Neuronal stem cell (in vitro differentiated cells): Measurements from ENCODE around the gene IGSF3.
"Not testable (repeated sequence)": the region's sequence is repeated elsewhere in the genome, so short reads cannot be mapped to it uniquely, and the experiment has no call there.

Source experiments
- DNase-seq: peaks from one replicate; pipeline ENCODE4 v3.0.0-alpha.2; 2013; ENCODE audit warnings: low spot score
- H2AFZ ChIP-seq: one replicate; pipeline ENCODE4 v1.6.1; 2013; ENCODE audit warnings: mild to moderate bottlenecking, low read length, inconsistent platforms
- H2AK5ac ChIP-seq: 2 replicates; pipeline ENCODE4 v1.6.1; 2013; ENCODE audit warnings: low read depth, mild to moderate bottlenecking, inconsistent platforms, low read length, moderate library complexity, mixed read lengths
- H2BK120ac ChIP-seq: 2 replicates; pipeline ENCODE4 v1.6.1; 2013; ENCODE audit warnings: low read depth, mild to moderate bottlenecking, inconsistent platforms, low read length, moderate library complexity, mixed read lengths
- H2BK12ac ChIP-seq: one replicate; pipeline ENCODE4 v1.6.1; 2013; ENCODE audit warnings: low read length, inconsistent platforms
- H2BK15ac ChIP-seq: 2 replicates; pipeline ENCODE4 v1.6.1; 2013; ENCODE audit warnings: mild to moderate bottlenecking, low read length, inconsistent platforms, mixed read lengths
- H2BK5ac ChIP-seq: one replicate; pipeline ENCODE4 v1.6.1; 2013; ENCODE audit warnings: inconsistent platforms, mild to moderate bottlenecking, low read length, moderate library complexity
- H3K14ac ChIP-seq: one replicate; pipeline ENCODE4 v1.6.1; 2013; ENCODE audit warnings: low read length, inconsistent platforms
- H3K18ac ChIP-seq: 2 replicates; pipeline ENCODE4 v1.6.1; 2013; ENCODE audit warnings: low read length, inconsistent platforms
- H3K23ac ChIP-seq: 2 replicates; pipeline ENCODE4 v1.6.1; 2013; ENCODE audit warnings: low read depth, mild to moderate bottlenecking, mixed read lengths, low read length, inconsistent platforms; ENCODE audit not compliant: poor library complexity
- H3K27ac ChIP-seq: replicated peaks from 3 replicates; pipeline ENCODE4 v1.5.1; 2013; ENCODE audit warnings: low read length, inconsistent platforms
- H3K27me3 ChIP-seq, 3 experiments: 2 replicates each; pipeline ENCODE4 v1.6.1; 2013; ENCODE audit warnings: low read length in 3 of 3, mild to moderate bottlenecking in 2 of 3, inconsistent platforms in 1 of 3, low read depth in 1 of 3, mixed read lengths in 1 of 3, moderate library complexity in 1 of 3; ENCODE audit not compliant: control insufficient read depth in 3 of 3, insufficient read depth in 3 of 3
- H3K36me3 ChIP-seq, 2 donors: replicated peaks in 1 of 2; 2 replicates each; pipeline ENCODE4 v1.6.1; 2013; ENCODE audit warnings: low read length in 2 of 2; ENCODE audit not compliant: control insufficient read depth in 2 of 2, insufficient read depth in 2 of 2
- H3K4ac ChIP-seq: 2 replicates; pipeline ENCODE4 v1.6.1; 2013; ENCODE audit warnings: inconsistent platforms, mild to moderate bottlenecking, low read length, moderate library complexity
- H3K4me1 ChIP-seq, 2 donors: 1 replicate in 1 of 2; 2 replicates in 1 of 2; pipeline ENCODE4 v1.6.1; 2013; ENCODE audit warnings: low read length in 2 of 2, low read depth in 1 of 2; ENCODE audit not compliant: control insufficient read depth in 2 of 2, insufficient read depth in 1 of 2
- H3K4me2 ChIP-seq: one replicate; pipeline ENCODE4 v1.6.1; 2013; ENCODE audit warnings: mild to moderate bottlenecking, low read length, inconsistent platforms; ENCODE audit not compliant: insufficient read depth, poor library complexity, severe bottlenecking
- H3K4me3 ChIP-seq, 2 donors: 2 replicates each; pipeline ENCODE4 v1.5.1; 2013; ENCODE audit warnings: low read length in 2 of 2, mild to moderate bottlenecking in 2 of 2, inconsistent platforms in 1 of 2, moderate library complexity in 1 of 2
- H3K79me1 ChIP-seq: one replicate; pipeline ENCODE4 v1.6.1; 2013; ENCODE audit warnings: low read depth, mild to moderate bottlenecking, inconsistent platforms, low read length, moderate library complexity
- H3K9ac ChIP-seq: one replicate; pipeline ENCODE4 v1.6.1; 2013; ENCODE audit warnings: mild to moderate bottlenecking, low read depth, low read length, inconsistent platforms; ENCODE audit not compliant: poor library complexity
- H3K9me3 ChIP-seq, 2 donors: replicated peaks in 1 of 2; 2 replicates each; pipeline versions ENCODE3 to v1.6.1; 2013; ENCODE audit warnings: low read length in 2 of 2, mild to moderate bottlenecking in 2 of 2, inconsistent platforms in 1 of 2, low read depth in 1 of 2, mixed read lengths in 1 of 2, moderate library complexity in 1 of 2; ENCODE audit not compliant: control insufficient read depth in 2 of 2, insufficient read depth in 1 of 2
- H4K8ac ChIP-seq: one replicate; pipeline ENCODE4 v1.6.1; 2013; ENCODE audit warnings: low read depth, mild to moderate bottlenecking, inconsistent platforms, low read length, moderate library complexity
- H4K91ac ChIP-seq: one replicate; pipeline ENCODE4 v1.6.1; 2013; ENCODE audit warnings: low read length, low read depth, mild to moderate bottlenecking, inconsistent platforms; ENCODE audit not compliant: poor library complexity
- WGBS, 2 donors: extraction: QIAGEN DNeasy Blood & Tissue Kit; methylation state at CpG; one replicate each; pipeline ENCODE4 v1.1.7; 2013; ENCODE audit warnings: missing lambda C conversion rate in 2 of 2, mixed read lengths in 1 of 2; ENCODE audit not compliant: insufficient read length in 2 of 2, insufficient replicate concordance in 1 of 2; ENCODE audit errors: extremely low coverage in 2 of 2; 5-methylcytosine and 5-hydroxymethylcytosine counted together

IGSF3 gene

DNA sequence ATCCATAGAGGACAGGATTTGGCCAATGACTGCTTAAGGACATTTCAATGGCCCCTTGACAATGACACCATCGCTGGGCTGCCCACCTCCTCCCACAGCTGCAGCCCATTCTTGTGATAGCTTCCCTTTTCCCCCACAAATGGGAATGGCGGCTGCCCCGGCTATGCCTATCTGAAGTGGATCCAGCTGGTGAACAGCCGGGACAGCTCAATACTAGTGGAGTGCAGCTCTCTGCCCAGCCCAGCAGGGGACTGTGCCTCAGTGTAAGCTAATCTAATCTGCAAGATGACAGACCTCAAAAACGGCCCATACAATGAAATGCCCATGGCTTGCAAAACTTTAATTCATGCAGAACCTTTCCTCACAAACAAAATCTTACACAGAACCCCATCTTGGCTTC, 49.7 kb downstream of the IGSF3 start:
- no CpG with 5 or more reads among the region's 5 CpGs for WGBS, 2 donors
- not testable (repeated sequence) for H4K8ac ChIP-seq, H3K23ac ChIP-seq, H2AK5ac ChIP-seq, H3K4me2 ChIP-seq, H2AFZ ChIP-seq, H3K18ac ChIP-seq, H3K4ac ChIP-seq, H3K27ac ChIP-seq, H3K79me1 ChIP-seq, H3K14ac ChIP-seq, H3K4me3 ChIP-seq, H3K9me3 ChIP-seq, H3K4me1 ChIP-seq, H4K91ac ChIP-seq, H2BK120ac ChIP-seq, H2BK15ac ChIP-seq, DNase-seq, H3K9ac ChIP-seq, H2BK12ac ChIP-seq, H3K36me3 ChIP-seq, H2BK5ac ChIP-seq, H3K27me3 ChIP-seq

DNA sequence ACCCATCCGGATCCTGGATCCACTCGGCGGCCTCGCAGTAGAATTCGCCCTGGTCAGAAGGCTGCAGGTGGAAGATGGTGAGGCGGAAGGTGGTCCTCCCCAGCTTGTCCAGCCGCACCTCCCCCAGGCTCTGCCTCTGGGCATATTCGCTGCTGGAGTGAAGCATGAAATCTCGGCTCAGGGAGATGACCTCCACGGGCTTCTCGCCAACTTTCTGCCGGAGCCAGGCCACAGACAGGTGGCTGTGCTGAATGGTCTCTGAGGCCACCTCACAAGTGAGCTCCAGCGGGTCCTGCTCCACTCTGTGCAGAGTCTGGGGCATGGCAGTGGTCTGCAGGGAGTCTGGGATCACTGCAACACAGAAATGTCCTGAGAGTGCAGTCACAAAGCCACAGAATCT, 53.7 kb downstream of the IGSF3 start:
- not testable (repeated sequence) for H2BK120ac ChIP-seq, H3K27ac ChIP-seq, H3K9ac ChIP-seq, H3K4me3 ChIP-seq, H3K4me2 ChIP-seq, H2AK5ac ChIP-seq, H3K18ac ChIP-seq, H3K9me3 ChIP-seq, H3K79me1 ChIP-seq, H2BK5ac ChIP-seq, H3K36me3 ChIP-seq, H2BK12ac ChIP-seq, H2AFZ ChIP-seq, DNase-seq, H4K91ac ChIP-seq, H3K14ac ChIP-seq, H4K8ac ChIP-seq, H3K23ac ChIP-seq, H3K4me1 ChIP-seq, H3K27me3 ChIP-seq, H2BK15ac ChIP-seq, H3K4ac ChIP-seq
- no CpG with 5 or more reads among the region's 13 CpGs for WGBS, 2 donors

DNA sequence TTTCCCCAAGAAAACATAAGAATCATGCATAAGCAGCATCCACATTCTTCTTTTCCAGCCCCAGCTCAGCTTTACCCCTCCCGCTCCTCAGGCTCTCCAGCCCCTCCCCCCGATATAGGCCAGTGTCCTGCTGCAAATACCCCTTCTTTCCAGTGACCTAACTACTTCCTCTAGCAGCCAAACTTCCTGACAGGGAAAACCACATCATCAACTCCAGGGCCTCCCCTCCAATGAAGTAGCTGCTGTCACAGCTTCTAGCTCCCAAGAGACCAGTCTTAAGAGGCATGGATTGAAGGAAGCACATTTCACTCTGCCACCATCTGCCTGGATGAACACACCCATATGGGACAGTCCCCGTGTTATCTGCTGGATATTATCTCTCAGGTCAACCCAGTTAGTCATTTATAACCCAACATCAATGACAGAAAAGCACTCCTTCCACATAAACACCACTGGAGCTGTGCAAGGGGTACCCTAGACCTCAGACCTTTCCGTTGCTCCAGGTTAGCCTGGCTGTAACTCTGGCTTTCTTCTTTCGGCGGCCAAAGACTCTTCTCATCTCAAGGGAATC, 57.6 kb downstream of the IGSF3 start:
- H4K91ac ChIP-seq, H3K18ac ChIP-seq, H3K4me2 ChIP-seq, H3K4me3 ChIP-seq, H3K4me1 ChIP-seq, H2BK15ac ChIP-seq, DNase-seq, H3K14ac ChIP-seq, H3K4ac ChIP-seq, H3K27ac ChIP-seq, H2BK12ac ChIP-seq, H2AFZ ChIP-seq, H2BK120ac ChIP-seq, H4K8ac ChIP-seq, H2BK5ac ChIP-seq, H2AK5ac ChIP-seq, H3K79me1 ChIP-seq, H3K9ac ChIP-seq, H3K27me3 ChIP-seq, H3K36me3 ChIP-seq, H3K9me3 ChIP-seq, H3K23ac ChIP-seq: not testable (repeated sequence)
- no CpG with 5 or more reads among the region's 6 CpGs for WGBS, 2 donors

DNA sequence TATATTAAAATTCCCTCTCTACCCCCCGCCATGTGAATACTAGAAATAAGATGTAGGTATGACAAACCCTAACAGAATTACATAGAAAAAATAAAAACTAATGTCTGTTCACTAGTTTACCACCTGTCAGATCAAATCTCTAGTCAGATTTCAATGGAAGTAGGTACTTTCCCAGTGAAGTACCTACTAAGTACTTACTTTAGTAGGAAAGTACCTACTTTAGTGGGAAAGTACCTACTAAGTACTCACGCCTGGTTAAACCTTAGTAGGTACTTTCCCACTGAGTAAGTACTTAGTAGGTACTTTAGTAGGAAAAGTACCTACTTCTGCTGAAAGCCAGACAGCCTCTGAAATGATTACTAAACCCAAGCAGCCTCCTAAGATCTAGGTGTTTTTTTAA, 58.7 kb downstream of the IGSF3 start:
- no CpG with 5 or more reads among the region's 2 CpGs for WGBS, 2 donors
- H3K4me3 ChIP-seq, result not testable (repeated sequence)

More for the DNA sequence above, 58.7 kb downstream of the IGSF3 start:
- H3K9me3 ChIP-seq, H3K14ac ChIP-seq, DNase-seq, H3K23ac ChIP-seq, H3K79me1 ChIP-seq, H3K27me3 ChIP-seq, H4K8ac ChIP-seq, H3K4me2 ChIP-seq, H2AFZ ChIP-seq, H3K36me3 ChIP-seq, H4K91ac ChIP-seq, H3K27ac ChIP-seq, H2BK15ac ChIP-seq, H2BK12ac ChIP-seq, H3K9ac ChIP-seq, H2AK5ac ChIP-seq, H2BK120ac ChIP-seq, H3K4me1 ChIP-seq, H2BK5ac ChIP-seq, H3K4ac ChIP-seq, H3K18ac ChIP-seq: not testable (repeated sequence)
